GM12878 (cell line): Measurements from ENCODE around the gene CITED1. TPM values are rescaled to one million over a fixed set of nuclear protein-coding genes. Genes with fewer than 3 reads are reported as not detected.

ENCODE experiments used
- ATAC-seq: fragments of 200-7000 bp; cut with Tn5 transposase; 3 replicates; pipeline ENCODE4 v1.9.1; 2020; ENCODE audit warnings: mild to moderate bottlenecking, moderate library complexity
- BruUV-seq: library from RNA; stranded (reverse); fragments of 400-500 nt; replicated peaks from 2 replicates; lab custom pipeline; 2021; lab: Mats Ljungman, UMichigan
- CTCF ChIA-PET: fragments of 300-600 bp; sonication (Branson Sonifier 250); formaldehyde crosslinking; extraction: SDS; loops from one replicate; lab custom pipeline; 2021; ENCODE audit warnings: inconsistent platforms; lab: Yijun Ruan, JAX
- POLR2A ChIA-PET: fragments of 350-600 bp; formaldehyde crosslinking; extraction: SDS; loops from one replicate; lab custom pipeline; 2021; ENCODE audit warnings: inconsistent platforms; lab: Charles Lee
- RAD21 ChIA-PET: fragments of 300-600 bp; sonication (Branson Sonifier 250); formaldehyde crosslinking; loops from one replicate; lab custom pipeline; 2023; ENCODE audit warnings: antibody characterized with exemption; ENCODE audit not compliant: unreplicated experiment; lab: Charles Lee
- SMC1A ChIA-PET: fragments of 300-600 bp; sonication (Branson Sonifier 250); formaldehyde crosslinking; loops from one replicate; lab custom pipeline; 2023; ENCODE audit not compliant: unreplicated experiment, uncharacterized antibody; lab: Charles Lee
- DNase-seq: peaks from one replicate; pipeline ENCODE4 v3.0.0-alpha.2; 2011; ENCODE audit warnings: low read depth, low spot score
- FAIRE-seq: peaks from 3 replicates; lab custom pipeline; 2011; peaks lifted over from hg19 to GRCh38; lab: Jason Lieb, UNC
- H2AFZ ChIP-seq: 2 replicates; pipeline ENCODE4 v1.6.0; 2011; ENCODE audit warnings: low read depth, low read length, control low read depth; ENCODE audit not compliant: control insufficient read depth
- H3K27ac ChIP-seq: 2 replicates; pipeline ENCODE4 v1.5.1; 2011; ENCODE audit warnings: control low read depth; ENCODE audit not compliant: control insufficient read depth, insufficient read depth
- H3K27me3 ChIP-seq, 2 experiments: replicated peaks in 1 of 2; 2 replicates each; pipeline versions ENCODE4 v1.6.0 to v1.6.1; 2011; ENCODE audit warnings: low read length in 1 of 2; ENCODE audit not compliant: control insufficient read depth in 2 of 2, insufficient read depth in 2 of 2
- H3K36me3 ChIP-seq, 2 experiments: 2 replicates each; pipeline ENCODE4 v1.5.1; 2011; ENCODE audit warnings: low read length in 1 of 2; ENCODE audit not compliant: control insufficient read depth in 2 of 2, insufficient read depth in 2 of 2
- H3K4me1 ChIP-seq: 2 replicates; pipeline ENCODE4 v1.6.1; 2011; ENCODE audit warnings: mild to moderate bottlenecking, low read length, moderate library complexity, mixed read lengths; ENCODE audit not compliant: control insufficient read depth, insufficient read depth
- H3K4me2 ChIP-seq: 2 replicates; pipeline ENCODE4 v1.6.0; 2011; ENCODE audit warnings: control low read depth; ENCODE audit not compliant: control insufficient read depth, insufficient read depth
- H3K4me3 ChIP-seq: fragments of 200-600 bp; sonication (generic); 2 replicates; pipeline ENCODE4 v1.5.1; 2016
- H3K79me2 ChIP-seq: 2 replicates; pipeline ENCODE4 v1.6.0; 2011; ENCODE audit warnings: low read length; ENCODE audit not compliant: control insufficient read depth, insufficient read depth
- H3K9ac ChIP-seq: 2 replicates; pipeline ENCODE4 v1.8.0; 2011; ENCODE audit warnings: low read length, control low read depth, mixed read lengths; ENCODE audit not compliant: control insufficient read depth, insufficient read depth
- H3K9me3 ChIP-seq: replicated peaks from 3 replicates; pipeline ENCODE4 v1.5.1; 2011; ENCODE audit warnings: mild to moderate bottlenecking, low read length; ENCODE audit not compliant: control insufficient read depth, insufficient read depth
- H4K20me1 ChIP-seq: 2 replicates; pipeline ENCODE4 v1.6.0; 2011; ENCODE audit not compliant: control insufficient read depth, insufficient read depth
- CTCF ChIP-seq, 3 experiments: IDR thresholded peaks in 2 of 3; conservative IDR thresholded peaks in 1 of 3; 2 replicates each; pipeline ENCODE4 v1.5.1; 2011; ENCODE audit warnings: low read depth in 3 of 3, low read length in 3 of 3, mild to moderate bottlenecking in 3 of 3, control low read depth in 2 of 3, moderate library complexity in 2 of 3, inconsistent platforms in 1 of 3, mixed read lengths in 1 of 3; ENCODE audit not compliant: control insufficient read depth in 2 of 3, insufficient read depth in 1 of 3; ENCODE audit errors: extremely low read depth in 1 of 3
- GATAD2B ChIP-seq: fragments of 450-650 bp; conservative IDR thresholded peaks from 2 replicates; pipeline ENCODE4 v1.6.1; 2017; ENCODE audit warnings: low read depth, mild to moderate bottlenecking, moderate library complexity
- MXI1 ChIP-seq: fragments of 150-350 bp; IDR thresholded peaks from 2 replicates; pipeline ENCODE4 v1.6.1; 2011; ENCODE audit warnings: low read depth, mild to moderate bottlenecking, inconsistent platforms, low read length, improper control_type of control experiment
- NR2C2 ChIP-seq: IDR thresholded peaks from 2 replicates; pipeline ENCODE4 v1.6.1; 2011; ENCODE audit warnings: borderline replicate concordance, low read depth; ENCODE audit not compliant: control insufficient read depth, insufficient read length
- PAX5 ChIP-seq: IDR thresholded peaks from 2 replicates; pipeline ENCODE4 v1.6.1; 2011; ENCODE audit warnings: low read depth, low read length, borderline replicate concordance
- POLR2A ChIP-seq: IDR thresholded peaks from 2 replicates; pipeline ENCODE4 v1.6.1; 2011; ENCODE audit warnings: low read depth, mild to moderate bottlenecking, low read length
- PRDM15 ChIP-seq: fragments of 450-650 bp; formaldehyde crosslinking; IDR thresholded peaks from 2 replicates; pipeline ENCODE4 v1.4.0; 2020; ENCODE audit warnings: mild to moderate bottlenecking, moderate library complexity
- RB1 ChIP-seq: fragments of 450-650 bp; formaldehyde crosslinking; IDR thresholded peaks from 2 replicates; pipeline ENCODE4 v1.6.1; 2017; ENCODE audit warnings: mild to moderate bottlenecking, borderline replicate concordance
- SIN3A ChIP-seq: IDR thresholded peaks from 2 replicates; pipeline ENCODE4 v1.6.1; 2012; ENCODE audit warnings: low read depth, low read length, improper control_type of control experiment
- SPI1 ChIP-seq: IDR thresholded peaks from 2 replicates; pipeline ENCODE4 v1.6.1; 2011; ENCODE audit warnings: low read depth, mild to moderate bottlenecking, low read length, moderate library complexity, borderline replicate concordance; ENCODE audit not compliant: insufficient read depth
- SRF ChIP-seq, 2 experiments: IDR thresholded peaks; 2 replicates each; pipeline ENCODE4 v1.6.1; 2011; ENCODE audit warnings: low read depth in 2 of 2, low read length in 2 of 2, mild to moderate bottlenecking in 1 of 2, moderate library complexity in 1 of 2
- SUPT20H ChIP-seq: IDR thresholded peaks from 2 replicates; pipeline ENCODE4 v1.6.1; 2011; ENCODE audit warnings: low read depth, mild to moderate bottlenecking, low read length, moderate library complexity, borderline replicate concordance; ENCODE audit not compliant: control insufficient read depth
- TARDBP ChIP-seq: IDR thresholded peaks from 2 replicates; pipeline ENCODE4 v1.6.1; 2016; ENCODE audit warnings: borderline replicate concordance
- TCF12 ChIP-seq: IDR thresholded peaks from 2 replicates; pipeline ENCODE4 v1.6.1; 2011; ENCODE audit warnings: low read depth, mild to moderate bottlenecking, low read length
- ZNF207 ChIP-seq: fragments of 450-650 bp; IDR thresholded peaks from 2 replicates; pipeline ENCODE4 v1.6.1; 2014; ENCODE audit warnings: antibody characterized with exemption, mild to moderate bottlenecking, borderline replicate concordance
- WGBS: methylation state at CpG from one replicate; pipeline ENCODE4 v1.1.6; 2016; ENCODE audit warnings: low lambda C conversion rate; ENCODE audit not compliant: insufficient replicate concordance, insufficient coverage; ENCODE audit errors: missing lambda C conversion rate; 5-methylcytosine and 5-hydroxymethylcytosine counted together
- in situ Hi-C: fragments of 300-500 bp; cut with MboI; formaldehyde crosslinking; loops from 9 replicates; pipeline ENCODE4 v1.14.3; 2018; ENCODE audit warnings: mixed read lengths
- intact Hi-C: fragments of 100-400 bp; cut with micrococcal nuclease; formaldehyde crosslinking; loops from one replicate; pipeline ENCODE4 v1.14.2; 2022; ENCODE audit not compliant: unreplicated experiment
- polyA plus RNA-seq, 11 experiments: library from polyadenylated mRNA; depleted of rRNA in 4 of 11; unstranded in 6 of 11; stranded (reverse) in 5 of 11; fragments of >200 nt; fragmentation: Nextera tagmentation in 4 of 11; fragmentation: Illumina TruSeq in 1 of 11; extraction: Ambion mirVana in 4 of 11; extraction: Trizol in 1 of 11; gene quantifications; 1 replicate in 1 of 11; 2 replicates in 10 of 11; pipeline versions ENCODE4 v1.2.1 to v1.2.3, GENCODE V29; 2011 to 2016; ENCODE audit warnings: inconsistent platforms in 2 of 11, missing spikeins in 2 of 11, low read depth in 1 of 11
- total RNA-seq, 4 experiments: library from RNA; depleted of rRNA in 3 of 4; stranded (reverse); fragments of >200 nt in 3 of 4; fragmentation: Illumina TruSeq in 1 of 4; extraction: Trizol in 1 of 4; gene quantifications; 2 replicates each; pipeline versions ENCODE4 v1.2.1 to v1.2.3, GENCODE V29; 2013 to 2021

CITED1 gene
- total and polyA plus RNA-seq, 10 of the 15 experiments (the other 5 are each of a cell fraction or from before 2014, with no cell fraction given), result 0.56 TPM; not detected in 9

DNA sequence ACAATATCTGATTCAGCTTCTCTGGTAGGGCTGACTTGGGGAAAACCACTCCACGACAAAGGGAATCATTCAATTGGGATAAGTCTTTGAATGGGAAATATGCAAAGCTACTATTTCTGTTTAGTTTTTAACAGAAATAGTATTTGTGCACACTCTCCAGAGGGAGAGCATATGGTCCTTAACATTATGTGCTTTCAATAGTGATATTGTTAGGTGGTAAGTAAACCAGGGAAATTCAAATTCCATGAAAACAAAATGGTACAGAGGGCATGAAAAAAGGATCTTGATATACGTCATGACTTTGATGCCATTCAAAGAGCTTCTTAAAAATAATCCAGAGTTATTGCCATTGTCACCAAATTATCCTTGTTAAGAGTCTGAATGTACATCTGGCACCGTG, 47.1 kb upstream of the CITED1 start (continued):
- TF ChIP-seq PRDM15 (CRISPR knock-in tag), result no peak
- TF ChIP-seq SIN3A, result no peak
- no peak for TF ChIP-seq MXI1
- no peak for TF ChIP-seq PAX5
- TF ChIP-seq GATAD2B, result no peak
- TF ChIP-seq RB1, result no peak
- no peak for TF ChIP-seq TCF12
- TF ChIP-seq SUPT20H, result no peak
- TF ChIP-seq, all 136 proteins: peak for 0

DNA sequence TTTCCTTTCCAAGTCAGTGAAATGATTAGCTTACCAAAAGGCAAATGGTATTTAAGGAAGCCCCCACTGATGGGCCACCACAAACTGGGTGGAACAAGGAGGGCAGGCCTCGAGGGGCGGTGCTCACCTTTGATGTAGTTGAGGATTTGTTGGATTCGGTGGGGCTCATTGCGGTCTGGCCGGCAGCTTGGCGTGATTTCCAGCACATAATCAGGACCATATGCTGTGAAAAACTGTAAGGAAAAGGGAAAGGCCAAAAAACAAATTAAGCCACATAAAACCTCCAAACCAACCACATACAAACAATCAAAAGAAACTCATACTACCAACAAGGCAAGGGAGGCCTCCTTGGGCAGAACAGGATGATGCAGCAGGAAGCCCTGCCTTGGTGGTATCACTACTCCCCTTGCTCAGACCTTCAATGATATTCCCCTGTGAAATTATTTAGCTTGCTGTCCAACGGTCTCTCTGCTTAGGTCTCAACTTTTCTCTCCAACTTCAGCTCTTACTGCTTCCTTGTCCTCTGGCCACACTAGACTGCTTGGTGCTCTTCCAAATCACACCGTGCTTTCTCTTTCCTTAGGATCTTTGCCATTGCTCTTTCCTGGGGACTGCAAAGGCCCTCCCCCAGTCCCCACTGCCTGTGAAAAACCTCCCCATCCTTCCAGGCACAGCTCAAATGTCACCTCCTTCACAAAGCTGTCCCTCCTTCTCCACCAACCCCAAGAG, 46.1 kb upstream of the CITED1 start:
- DNase-seq (no peak), ATAC-seq (no peak), FAIRE-seq (no peak)
- Histone ChIP-seq H3K4me1 (peaks cover 8% of the 10 kb centered on the region; the same call in 1 of the 2 replicates), H3K27me3 (no peaks in the 10 kb centered on the region), H2AFZ (no peak overlapping the region), H3K27ac (no peak overlapping the region), H3K4me3 (no peak overlapping the region), H3K4me2 (no peak overlapping the region), H3K9me3 (no peaks in the 10 kb centered on the region), H4K20me1 (no peaks in the 10 kb centered on the region; the same call in 1 of the 2 replicates), H3K36me3 (no peaks in the 10 kb centered on the region), H3K79me2 (no peaks in the 10 kb centered on the region), H3K9ac (no peak overlapping the region)
- WGBS, result 63% methylated on average over 8 of the region's 8 CpGs
- CTCF ChIA-PET, result no interaction called here
- POLR2A ChIA-PET, result no interaction called here
- SMC1A ChIA-PET, result no interaction called here
- no TSS peak for BruUV-seq
- in situ Hi-C loops, result no loop called here
- RAD21 ChIA-PET, result no interaction called here
- intact Hi-C loops, result no loop called here
- no peak for TF ChIP-seq SRF (IDR thresholded peaks at IDR 0.05; ENCODE audit: low read depth in 2 of 2, low read length in 2 of 2)
- TF ChIP-seq ZNF207, result no peak
- TF ChIP-seq SUPT20H, result no peak
- TF ChIP-seq POLR2A, result no peak
- TF ChIP-seq CTCF (IDR thresholded peaks at IDR 0.05 in 2 of 3, conservative IDR thresholded peaks at IDR 0.05 in 1 of 3; ENCODE audit: control insufficient read depth in 2 of 3, extremely low read depth in 1 of 3, insufficient read depth in 1 of 3, low read depth in 3 of 3, low read length in 3 of 3), result no peak
- no peak for TF ChIP-seq SPI1
- TF ChIP-seq TARDBP, result no peak
- no peak for TF ChIP-seq NR2C2
